Activated CD8-positive, alpha-beta T cell treated with anti-CD3 and anti-CD28 coated beads, Interleukin-2, amount 10 ng/mL, durations not matched to agents 7 days and 5 days (primary cell): ENCODE measurements around the gene ASB5. TPM values are rescaled to one million over a fixed set of nuclear protein-coding genes. Genes with fewer than 3 reads are reported as not detected.

Source experiments
- ATAC-seq: fragments of 150-1000 bp; cut with Tn5 transposase; one replicate; pipeline ENCODE4 v1.10.0; 2021; ENCODE audit warnings: moderate library complexity
- CTCF ChIA-PET: fragments of 350-600 bp; sonication (Branson Sonifier 250); formaldehyde crosslinking; loops from one replicate; lab custom pipeline; 2021; ENCODE audit warnings: antibody characterized with exemption; lab: Charles Lee
- POLR2A ChIA-PET: fragments of 350-600 bp; sonication (Branson Sonifier 250); formaldehyde crosslinking; loops from one replicate; lab custom pipeline; 2021; ENCODE audit warnings: antibody characterized with exemption; lab: Charles Lee
- DNase-seq: peaks from one replicate; pipeline ENCODE4 v3.0.0-alpha.2; 2020
- H3K27ac Mint-ChIP-seq: one replicate; pipeline ENCODE4 v1.8.0; 2021; ENCODE audit warnings: mild to moderate bottlenecking, mixed read lengths
- H3K27me3 Mint-ChIP-seq: one replicate; pipeline ENCODE4 v1.8.0; 2021; ENCODE audit warnings: low read depth, mixed read lengths
- H3K36me3 Mint-ChIP-seq: one replicate; pipeline ENCODE4 v1.8.0; 2021; ENCODE audit warnings: low read depth, mixed read lengths
- H3K4me1 Mint-ChIP-seq: one replicate; pipeline ENCODE4 v1.8.0; 2021; ENCODE audit warnings: low read depth, mixed read lengths
- H3K4me3 Mint-ChIP-seq: one replicate; pipeline ENCODE4 v1.8.0; 2021; ENCODE audit warnings: mild to moderate bottlenecking, mixed read lengths
- H3K9me3 Mint-ChIP-seq: one replicate; pipeline ENCODE4 v1.8.0; 2022; ENCODE audit warnings: mixed read lengths; ENCODE audit not compliant: insufficient read depth
- total RNA-seq, 2 experiments: library from RNA; stranded (reverse); gene quantifications; one replicate each; pipeline ENCODE4 v1.2.3, GENCODE V29; 2021

Gene ASB5, protein sequence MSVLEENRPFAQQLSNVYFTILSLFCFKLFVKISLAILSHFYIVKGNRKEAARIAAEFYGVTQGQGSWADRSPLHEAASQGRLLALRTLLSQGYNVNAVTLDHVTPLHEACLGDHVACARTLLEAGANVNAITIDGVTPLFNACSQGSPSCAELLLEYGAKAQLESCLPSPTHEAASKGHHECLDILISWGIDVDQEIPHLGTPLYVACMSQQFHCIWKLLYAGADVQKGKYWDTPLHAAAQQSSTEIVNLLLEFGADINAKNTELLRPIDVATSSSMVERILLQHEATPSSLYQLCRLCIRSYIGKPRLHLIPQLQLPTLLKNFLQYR
- not detected for total RNA-seq

DNA sequence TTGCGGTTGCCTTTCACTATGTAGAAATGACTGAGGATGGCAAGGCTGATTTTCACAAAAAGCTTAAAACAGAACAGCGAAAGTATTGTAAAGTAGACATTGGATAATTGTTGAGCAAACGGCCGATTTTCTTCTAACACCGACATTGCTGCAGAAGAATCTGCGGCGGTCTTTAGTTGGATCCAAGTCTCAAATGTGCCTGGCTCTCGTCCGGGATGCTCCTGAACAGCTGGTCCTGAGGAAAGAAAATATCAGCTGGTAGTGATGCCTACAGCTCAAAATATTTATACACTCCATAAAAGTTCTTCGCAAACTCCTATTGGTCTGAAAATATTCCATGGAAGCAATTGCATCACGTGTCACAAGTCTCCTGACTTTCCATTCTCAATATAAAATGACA, at the start of gene ASB5:
Gene ASB5, minus strand, starts transcription at position 260 of the 400 bp plus-strand sequence. Its CDS starts 114 bp downstream, at position 146.
- no peak within 1 kb of the TSS for H3K4me3 Mint-ChIP-seq
- H3K27ac Mint-ChIP-seq, result no peak within 1 kb of the TSS
- DNase-seq (no peak), ATAC-seq (no peak)
- no peaks in the 10 kb centered on the region for H3K4me1 Mint-ChIP-seq
- POLR2A ChIA-PET, result no interaction called here
- H3K9me3 Mint-ChIP-seq, result no peaks in the 10 kb centered on the region
- CTCF ChIA-PET, result no interaction called here
- H3K27me3 Mint-ChIP-seq, result no peaks in the 10 kb centered on the region
- H3K36me3 Mint-ChIP-seq, result no peaks in the 10 kb centered on the region

DNA sequence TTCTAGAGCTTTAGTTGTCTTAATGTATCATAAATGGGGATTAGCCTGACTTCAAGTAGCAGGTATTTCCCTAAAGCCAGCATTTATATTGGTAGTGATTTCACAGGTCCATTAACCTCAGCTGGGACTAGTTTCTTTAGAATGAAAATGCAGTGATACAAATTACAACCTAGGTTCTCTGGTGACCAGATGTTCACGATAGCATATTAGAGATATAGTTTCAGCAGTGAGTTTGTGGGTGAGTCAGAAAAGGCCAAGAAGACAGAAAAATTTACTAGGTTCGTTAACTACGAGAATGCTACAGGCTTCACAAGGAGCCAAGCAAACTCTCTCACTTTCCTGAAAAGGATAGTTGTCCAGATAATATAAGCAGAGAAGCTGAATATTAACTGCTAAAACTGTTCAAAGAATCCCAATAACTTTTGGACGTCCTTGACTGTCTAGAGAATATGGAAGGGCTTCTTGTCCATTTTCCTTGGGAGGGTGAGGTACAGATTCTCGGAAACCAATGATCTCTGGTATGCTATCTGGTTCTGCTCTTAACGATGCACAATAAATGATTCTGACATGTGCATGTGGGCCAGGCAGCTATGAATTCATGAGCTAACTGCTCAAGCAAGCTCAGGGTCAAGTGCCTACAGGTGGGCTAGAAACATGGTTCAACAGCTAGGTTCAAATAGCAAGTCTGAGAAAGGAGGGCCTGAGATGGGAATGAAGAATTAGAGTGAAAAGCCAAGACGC, 44.7 kb upstream of the ASB5 start:
- H3K4me1 Mint-ChIP-seq, result peaks cover 2% of the 10 kb centered on the region
- ATAC-seq (no peak), DNase-seq (no peak)
- no peak overlapping the region for H3K4me3 Mint-ChIP-seq
- H3K36me3 Mint-ChIP-seq, result no peaks in the 10 kb centered on the region
- CTCF ChIA-PET, result no interaction called here
- no peak overlapping the region for H3K27ac Mint-ChIP-seq
- peaks cover 12% of the 10 kb centered on the region for H3K27me3 Mint-ChIP-seq
- H3K9me3 Mint-ChIP-seq, result no peaks in the 10 kb centered on the region
- POLR2A ChIA-PET, result no interaction called here

DNA sequence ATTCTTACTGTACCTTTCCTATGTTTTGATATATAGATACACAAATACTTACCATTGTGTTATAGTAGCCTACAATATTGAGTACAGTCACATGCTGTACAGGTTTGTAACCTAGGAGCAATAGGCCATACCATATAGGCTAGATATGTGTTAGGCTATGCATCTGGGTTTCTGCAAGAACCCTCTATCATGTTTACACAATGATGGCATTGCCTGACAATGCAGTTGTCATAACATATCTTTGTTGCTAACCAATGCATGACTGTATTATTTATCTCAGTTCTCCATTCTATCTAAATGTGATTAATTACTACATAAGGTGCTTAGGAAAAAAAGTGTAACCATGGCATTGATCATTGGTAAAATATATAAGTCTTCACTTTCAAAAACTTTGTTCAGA, 40.8 kb upstream of the ASB5 start:
- Mint-ChIP-seq H3K9me3 (no peaks in the 10 kb centered on the region), H3K27me3 (peaks cover 15% of the 10 kb centered on the region), H3K4me3 (no peak overlapping the region), H3K4me1 (no peaks in the 10 kb centered on the region), H3K36me3 (no peaks in the 10 kb centered on the region), H3K27ac (no peak overlapping the region)
- POLR2A ChIA-PET, result no interaction called here
- CTCF ChIA-PET, result no interaction called here
- DNase-seq, result no peak
- ATAC-seq, result no peak

DNA sequence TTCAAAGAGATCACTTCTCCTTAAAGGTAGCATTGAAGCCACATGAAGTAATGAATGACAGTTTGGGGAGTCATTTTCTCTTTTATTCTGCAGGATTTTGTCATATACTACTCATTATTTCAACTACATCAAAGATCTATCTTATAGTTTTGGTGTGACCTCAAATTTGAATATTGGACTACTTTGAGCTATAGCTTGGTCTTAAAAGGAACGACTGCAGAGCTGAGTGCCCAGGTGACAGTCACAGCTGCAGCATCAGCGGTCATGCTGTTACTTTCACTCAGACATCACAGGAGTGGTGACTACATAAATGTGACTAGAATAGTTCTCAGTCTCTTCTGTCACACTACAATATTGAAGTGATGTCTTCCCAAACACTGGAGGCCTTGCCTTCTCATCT, 40.0 kb upstream of the ASB5 start:
- no peak overlapping the region for H3K27ac Mint-ChIP-seq
- peaks cover 14% of the 10 kb centered on the region for H3K27me3 Mint-ChIP-seq
- ChIA-PET POLR2A (interaction anchor here (1.7 kb wide), 1 partner anchor 10 kb away, joined by 3 read pairs; no protein-coding TSS in a partner anchor), CTCF (no interaction called here)
- H3K36me3 Mint-ChIP-seq, result no peaks in the 10 kb centered on the region
- DNase-seq (no peak), ATAC-seq (no peak)
- no peak overlapping the region for H3K4me3 Mint-ChIP-seq
- H3K9me3 Mint-ChIP-seq, result no peaks in the 10 kb centered on the region
- H3K4me1 Mint-ChIP-seq, result no peaks in the 10 kb centered on the region

DNA sequence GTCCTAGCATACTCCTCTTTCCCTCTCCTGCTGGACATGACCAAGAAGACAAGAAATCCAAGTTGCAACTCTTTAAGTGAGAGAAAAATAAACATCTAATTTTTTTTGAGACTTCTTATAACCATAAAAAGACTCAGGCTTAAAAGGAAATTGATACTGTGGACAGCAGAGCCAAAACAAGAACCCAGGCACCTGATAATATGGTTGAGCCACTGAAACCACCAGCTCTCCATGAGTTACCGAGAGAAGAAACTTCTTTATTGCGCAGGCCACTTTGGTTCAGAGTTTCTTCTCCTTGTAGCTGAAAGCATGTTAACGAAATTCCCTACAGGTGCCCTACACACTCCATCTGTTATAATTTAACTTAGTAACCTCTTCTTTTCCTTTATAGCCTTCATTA, 39.4 kb upstream of the ASB5 start:
- H3K4me3 Mint-ChIP-seq, result no peak overlapping the region
- H3K4me1 Mint-ChIP-seq, result no peaks in the 10 kb centered on the region
- no peak for ATAC-seq
- no peak for DNase-seq
- peaks cover 15% of the 10 kb centered on the region for H3K27me3 Mint-ChIP-seq
- ChIA-PET POLR2A (interaction anchor here (1.7 kb wide), 1 partner anchor 11 kb away, joined by 3 read pairs; no protein-coding TSS in a partner anchor), CTCF (no interaction called here)
- H3K27ac Mint-ChIP-seq, result no peak overlapping the region
- H3K9me3 Mint-ChIP-seq, result no peaks in the 10 kb centered on the region
- no peaks in the 10 kb centered on the region for H3K36me3 Mint-ChIP-seq

DNA sequence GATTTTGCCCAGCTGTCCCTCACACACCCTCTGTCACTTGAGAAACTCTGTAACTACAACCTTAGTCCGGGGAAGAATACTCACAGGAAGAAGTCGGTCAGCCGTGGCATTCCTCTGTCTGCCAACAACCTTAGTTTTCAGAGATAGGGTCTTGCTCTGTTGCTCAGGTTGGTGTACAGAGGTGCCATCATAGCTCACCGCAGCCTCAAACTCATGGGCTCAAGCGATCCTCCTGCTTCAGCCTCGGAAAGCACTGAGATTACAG, 38.6 kb upstream of the ASB5 start:
- Mint-ChIP-seq H3K27me3 (peaks cover 18% of the 10 kb centered on the region), H3K4me1 (no peaks in the 10 kb centered on the region), H3K36me3 (no peaks in the 10 kb centered on the region), H3K27ac (no peak overlapping the region), H3K9me3 (no peaks in the 10 kb centered on the region), H3K4me3 (no peak overlapping the region)
- DNase-seq (no peak), ATAC-seq (no peak)
- CTCF ChIA-PET, result no interaction called here
- POLR2A ChIA-PET, result interaction anchor here (1.7 kb wide), 1 partner anchor 12 kb away, joined by 3 read pairs; no protein-coding TSS in a partner anchor

DNA sequence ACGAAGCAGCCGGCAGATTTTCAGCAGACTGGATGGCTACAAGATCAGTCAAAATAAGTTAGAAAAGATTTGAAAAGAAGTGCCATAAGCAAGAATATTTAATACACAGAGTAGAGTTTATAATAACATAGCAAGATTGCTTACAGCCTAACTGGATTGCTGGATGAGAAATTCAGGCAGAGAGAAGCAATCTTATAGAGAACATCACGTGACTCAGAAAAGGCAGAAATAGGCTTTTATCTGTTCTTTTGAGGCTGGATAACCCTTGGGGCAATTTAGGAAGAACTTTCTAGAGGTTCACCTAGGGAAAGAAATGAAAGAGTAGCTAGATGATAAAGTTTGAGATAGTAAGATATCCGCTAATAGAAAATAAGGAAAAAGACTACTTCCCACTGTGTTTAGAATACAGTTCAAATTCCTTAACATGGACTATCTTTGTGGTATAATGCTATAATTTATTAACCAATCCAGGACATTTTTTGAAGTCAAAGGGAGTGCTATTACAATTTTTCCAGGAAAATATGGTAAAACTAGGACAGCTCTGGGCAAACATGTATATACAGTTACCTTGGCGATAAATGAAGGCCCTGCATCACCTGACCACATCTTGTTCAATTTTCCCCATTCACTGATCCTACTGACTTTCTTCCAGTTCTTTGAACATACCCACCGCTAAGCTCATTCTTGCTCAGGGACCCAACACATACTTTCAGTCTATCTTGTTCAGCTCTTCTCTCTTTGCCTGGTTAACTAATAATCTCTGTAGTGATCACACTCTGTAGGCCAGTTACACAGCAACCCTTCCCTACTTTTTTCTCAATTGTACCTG, 38.0 kb upstream of the ASB5 start:
- ATAC-seq (no peak), DNase-seq (no peak)
- CTCF ChIA-PET, result no interaction called here
- Mint-ChIP-seq H3K36me3 (no peaks in the 10 kb centered on the region), H3K4me1 (no peaks in the 10 kb centered on the region), H3K27ac (no peak overlapping the region), H3K4me3 (no peak overlapping the region), H3K9me3 (no peaks in the 10 kb centered on the region), H3K27me3 (peaks cover 15% of the 10 kb centered on the region)
- POLR2A ChIA-PET, result no interaction called here

DNA sequence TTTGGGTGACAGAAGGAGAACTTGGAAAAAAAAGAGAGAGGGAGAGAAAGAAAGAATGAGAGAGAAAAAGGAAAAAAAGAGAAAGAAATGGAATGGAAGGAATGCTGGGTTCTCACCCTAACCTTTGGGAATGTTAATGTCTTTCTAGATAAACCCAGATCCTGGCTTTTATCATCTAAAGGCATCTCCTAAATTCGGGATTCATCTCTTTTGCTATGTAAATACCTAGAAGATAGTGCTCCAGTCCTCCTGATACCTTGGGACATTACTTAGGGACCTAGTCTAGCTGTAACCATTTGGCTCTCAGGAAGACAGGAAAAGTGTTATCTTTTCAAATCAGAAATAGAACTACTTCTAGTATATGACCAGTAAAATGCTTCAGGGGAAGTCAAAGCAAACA, 34.9 kb upstream of the ASB5 start:
- Mint-ChIP-seq H3K27ac (no peak overlapping the region), H3K4me3 (no peak overlapping the region), H3K36me3 (no peaks in the 10 kb centered on the region), H3K27me3 (peaks cover 8% of the 10 kb centered on the region), H3K9me3 (no peaks in the 10 kb centered on the region), H3K4me1 (no peaks in the 10 kb centered on the region)
- CTCF ChIA-PET, result no interaction called here
- ATAC-seq (no peak), DNase-seq (no peak)
- POLR2A ChIA-PET, result no interaction called here

DNA sequence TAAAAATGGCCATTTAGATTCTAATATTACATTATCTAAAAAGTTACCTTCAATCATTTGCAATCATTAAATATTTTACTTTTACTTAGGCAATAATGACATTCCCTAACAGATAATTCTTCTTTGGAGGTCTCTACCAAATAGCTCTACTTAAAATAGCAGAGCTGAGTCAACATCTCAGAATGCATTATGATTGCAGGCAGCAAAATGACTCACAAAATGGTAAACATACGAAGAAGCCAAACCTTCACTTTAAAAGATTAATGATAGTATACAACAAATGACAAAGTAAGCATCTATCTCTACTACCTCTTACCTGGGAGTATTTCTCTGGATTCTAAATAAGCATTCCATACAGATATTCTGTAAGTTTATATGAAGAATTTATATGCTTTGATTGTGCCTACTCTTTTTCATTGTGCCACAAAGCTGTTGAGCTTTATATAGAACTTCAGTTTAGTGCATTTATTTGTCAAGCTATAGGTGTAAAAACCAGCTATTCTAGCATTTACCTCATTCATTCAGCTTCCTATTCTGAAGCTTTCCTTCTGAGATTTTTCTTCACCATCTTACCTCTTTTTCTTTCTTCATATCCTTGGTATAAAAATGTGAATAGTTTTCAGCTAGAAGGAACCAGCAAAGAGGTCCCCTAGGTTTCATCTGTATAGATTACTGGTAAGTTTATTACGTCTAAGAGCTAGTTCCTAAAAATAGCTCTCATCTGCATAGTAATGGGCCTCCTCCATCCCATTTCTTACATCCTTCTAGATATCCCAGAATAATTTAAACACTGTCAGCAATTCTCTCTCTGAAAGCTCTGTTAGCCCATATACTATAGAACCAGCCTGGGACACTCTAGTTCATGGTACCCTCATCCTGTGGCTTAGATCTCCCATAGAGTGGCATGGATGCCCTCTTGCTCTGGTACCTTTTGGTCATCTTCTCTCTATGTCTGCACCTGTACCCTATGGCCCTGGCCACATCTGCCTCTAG, 33.6 kb upstream of the ASB5 start:
- ChIA-PET POLR2A (no interaction called here), CTCF (no interaction called here)
- Mint-ChIP-seq H3K27me3 (peaks cover 8% of the 10 kb centered on the region), H3K4me3 (no peak overlapping the region), H3K9me3 (no peaks in the 10 kb centered on the region), H3K4me1 (no peaks in the 10 kb centered on the region), H3K27ac (no peak overlapping the region), H3K36me3 (no peaks in the 10 kb centered on the region)
- ATAC-seq, result no peak
- no peak for DNase-seq

DNA sequence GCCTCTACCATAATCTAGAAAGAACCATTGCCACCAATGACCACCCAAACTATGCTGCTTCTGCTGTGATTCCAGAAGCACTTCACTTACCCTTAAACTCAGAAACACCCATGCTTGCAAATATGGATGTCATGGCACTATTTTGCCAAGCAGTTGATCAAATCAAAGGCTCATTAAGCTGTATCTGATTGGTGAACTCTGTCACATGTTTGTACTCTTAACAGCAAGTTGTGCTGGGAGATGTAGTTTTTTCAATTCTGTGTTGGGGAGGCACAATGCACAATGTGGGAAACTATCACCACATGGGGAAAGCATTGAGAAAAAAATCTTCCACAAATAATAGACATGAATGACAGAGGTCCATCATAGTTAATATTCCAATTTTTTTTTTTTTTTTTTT, 31.5 kb upstream of the ASB5 start:
- DNase-seq (no peak), ATAC-seq (no peak)
- no peaks in the 10 kb centered on the region for H3K9me3 Mint-ChIP-seq

DNA sequence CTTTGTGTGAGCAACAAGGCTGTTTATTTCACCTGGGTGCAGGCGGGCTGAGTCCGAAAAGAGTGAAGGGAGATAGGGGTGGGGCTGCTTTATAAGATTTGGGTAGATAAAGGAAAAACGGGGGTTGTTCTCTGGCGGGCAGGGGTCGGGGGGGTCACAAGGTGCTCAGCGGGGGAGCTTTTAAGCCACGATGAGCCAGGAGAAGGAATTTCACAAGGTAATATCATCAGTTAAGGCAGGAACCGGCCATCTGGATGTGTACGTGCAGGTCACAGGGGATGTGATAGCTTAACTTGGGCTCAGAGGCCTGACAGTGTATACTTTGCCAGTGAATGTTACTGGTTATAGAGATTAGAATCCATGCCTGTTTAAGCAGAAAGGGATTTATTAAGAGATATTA, 31.0 kb upstream of the ASB5 start:
- no peaks in the 10 kb centered on the region for H3K4me1 Mint-ChIP-seq
- DNase-seq, result no peak
- no peak overlapping the region for H3K27ac Mint-ChIP-seq
- POLR2A ChIA-PET, result no interaction called here
- ATAC-seq, result no peak
- H3K27me3 Mint-ChIP-seq, result peaks cover 4% of the 10 kb centered on the region
- no peaks in the 10 kb centered on the region for H3K9me3 Mint-ChIP-seq
- CTCF ChIA-PET, result no interaction called here
- no peaks in the 10 kb centered on the region for H3K36me3 Mint-ChIP-seq
- no peak overlapping the region for H3K4me3 Mint-ChIP-seq

More for the DNA sequence above, 31.5 kb upstream of the ASB5 start:
- peaks cover 4% of the 10 kb centered on the region for H3K27me3 Mint-ChIP-seq
- ChIA-PET CTCF (no interaction called here), POLR2A (no interaction called here)
- no peaks in the 10 kb centered on the region for H3K36me3 Mint-ChIP-seq
- no peak overlapping the region for H3K27ac Mint-ChIP-seq
- H3K4me1 Mint-ChIP-seq, result no peaks in the 10 kb centered on the region
- no peak overlapping the region for H3K4me3 Mint-ChIP-seq
